ENCODE measurements around the gene NSDHL.

The NSDHL gene

GRCh38 chrX:152893980-152894610 lies 63.2 kb downstream of the NSDHL start:
- no peaks in the 10 kb centered on the region for H3K36me3 ChIP-seq (ENCODE audit: control insufficient read depth, insufficient read depth, low read length)
- H3K4me1 ChIP-seq (ENCODE audit: control insufficient read depth, insufficient read depth, low read length, poor library complexity, severe bottlenecking): peaks cover 11% of the 10 kb centered on the region
- WGBS, 2 experiments (ENCODE audit: insufficient coverage in 2 of 2): 87% methylated on average over 3 of the region's 9 CpGs; no CpG with 5 or more reads in 1 of the 2 experiments
- H3K27ac ChIP-seq (ENCODE audit: low read depth, low read length, severe bottlenecking): no peak overlapping the region
- no peak overlapping the region for H3K4me3 ChIP-seq (ENCODE audit: extremely low read depth, insufficient read depth, low read length, poor library complexity, severe bottlenecking)
- H3K9me3 ChIP-seq (ENCODE audit: control insufficient read depth, low read length): no peaks in the 10 kb centered on the region

- 100% methylated on average over 1 of the region's 3 CpGs; no CpG with 5 or more reads in 1 of the 2 experiments for WGBS, 2 experiments (ENCODE audit: insufficient coverage in 2 of 2)
- Histone ChIP-seq H3K4me3 (ENCODE audit: extremely low read depth, insufficient read depth, low read length, poor library complexity, severe bottlenecking) (no peak overlapping the region), H3K4me1 (ENCODE audit: control insufficient read depth, insufficient read depth, low read length, poor library complexity, severe bottlenecking) (peaks cover 11% of the 10 kb centered on the region), H3K27ac (ENCODE audit: low read depth, low read length, severe bottlenecking) (no peak overlapping the region), H3K9me3 (ENCODE audit: control insufficient read depth, low read length) (no peaks in the 10 kb centered on the region), H3K36me3 (ENCODE audit: control insufficient read depth, insufficient read depth, low read length) (no peaks in the 10 kb centered on the region)
Observed at GRCh38 chrX:152895121-152895520, 64.3 kb downstream of the NSDHL start.

GRCh38 chrX:152895724-152896420 lies 65.0 kb downstream of the NSDHL start:
- Histone ChIP-seq H3K27ac (ENCODE audit: low read depth, low read length, severe bottlenecking) (no peak overlapping the region), H3K4me1 (ENCODE audit: control insufficient read depth, insufficient read depth, low read length, poor library complexity, severe bottlenecking) (peaks cover 11% of the 10 kb centered on the region), H3K9me3 (ENCODE audit: control insufficient read depth, low read length) (no peaks in the 10 kb centered on the region), H3K4me3 (ENCODE audit: extremely low read depth, insufficient read depth, low read length, poor library complexity, severe bottlenecking) (no peak overlapping the region), H3K36me3 (ENCODE audit: control insufficient read depth, insufficient read depth, low read length) (no peaks in the 10 kb centered on the region)
- 91% methylated on average over 5 of the region's 8 CpGs; no CpG with 5 or more reads in 1 of the 2 experiments for WGBS, 2 experiments (ENCODE audit: insufficient coverage in 2 of 2)

GRCh38 chrX:152896450-152896849 lies 65.6 kb downstream of the NSDHL start:
- Histone ChIP-seq H3K4me3 (ENCODE audit: extremely low read depth, insufficient read depth, low read length, poor library complexity, severe bottlenecking) (no peak overlapping the region), H3K4me1 (ENCODE audit: control insufficient read depth, insufficient read depth, low read length, poor library complexity, severe bottlenecking) (peaks cover 11% of the 10 kb centered on the region), H3K36me3 (ENCODE audit: control insufficient read depth, insufficient read depth, low read length) (no peaks in the 10 kb centered on the region), H3K9me3 (ENCODE audit: control insufficient read depth, low read length) (no peaks in the 10 kb centered on the region), H3K27ac (ENCODE audit: low read depth, low read length, severe bottlenecking) (no peak overlapping the region)
- WGBS, 2 experiments (ENCODE audit: insufficient coverage in 2 of 2): 90 to 91% methylated on average over 5 to 6 of the region's 8 CpGs

- H3K4me1 ChIP-seq (ENCODE audit: control insufficient read depth, insufficient read depth, low read length, poor library complexity, severe bottlenecking): peaks cover 18% of the 10 kb centered on the region
- H3K4me3 ChIP-seq (ENCODE audit: extremely low read depth, insufficient read depth, low read length, poor library complexity, severe bottlenecking): peak within 1 kb of the TSS; percentile 26
- H3K9me3 ChIP-seq (ENCODE audit: control insufficient read depth, low read length): no peaks in the 10 kb centered on the region
- H3K36me3 ChIP-seq (ENCODE audit: control insufficient read depth, insufficient read depth, low read length): no peaks in the 10 kb centered on the region
- H3K27ac ChIP-seq (ENCODE audit: low read depth, low read length, severe bottlenecking): peak within 1 kb of the TSS; percentile 73
- 0 to 18% methylated on average over 18 to 26 of the region's 64 CpGs for WGBS, 2 experiments (ENCODE audit: insufficient coverage in 2 of 2)
Observed at GRCh38 chrX:152897222-152898131, 66.6 kb downstream of the NSDHL start, which contains the start of gene ZNF185. ZNF185 (plus strand) TSS chrX:152898067; CDS start chrX:152914490, 16,423 bp downstream.

- H3K27ac ChIP-seq (ENCODE audit: low read depth, low read length, severe bottlenecking): no peak overlapping the region
- peaks cover 24% of the 10 kb centered on the region for H3K4me1 ChIP-seq (ENCODE audit: control insufficient read depth, insufficient read depth, low read length, poor library complexity, severe bottlenecking)
- H3K4me3 ChIP-seq (ENCODE audit: extremely low read depth, insufficient read depth, low read length, poor library complexity, severe bottlenecking): peak overlapping the region; percentile 26
- H3K36me3 ChIP-seq (ENCODE audit: control insufficient read depth, insufficient read depth, low read length): no peaks in the 10 kb centered on the region
- H3K9me3 ChIP-seq (ENCODE audit: control insufficient read depth, low read length): no peaks in the 10 kb centered on the region
- 77 to 100% methylated on average over 3 to 6 of the region's 10 CpGs for WGBS, 2 experiments (ENCODE audit: insufficient coverage in 2 of 2)
Observed at GRCh38 chrX:152898442-152898841, 67.6 kb downstream of the NSDHL start.

DNA sequence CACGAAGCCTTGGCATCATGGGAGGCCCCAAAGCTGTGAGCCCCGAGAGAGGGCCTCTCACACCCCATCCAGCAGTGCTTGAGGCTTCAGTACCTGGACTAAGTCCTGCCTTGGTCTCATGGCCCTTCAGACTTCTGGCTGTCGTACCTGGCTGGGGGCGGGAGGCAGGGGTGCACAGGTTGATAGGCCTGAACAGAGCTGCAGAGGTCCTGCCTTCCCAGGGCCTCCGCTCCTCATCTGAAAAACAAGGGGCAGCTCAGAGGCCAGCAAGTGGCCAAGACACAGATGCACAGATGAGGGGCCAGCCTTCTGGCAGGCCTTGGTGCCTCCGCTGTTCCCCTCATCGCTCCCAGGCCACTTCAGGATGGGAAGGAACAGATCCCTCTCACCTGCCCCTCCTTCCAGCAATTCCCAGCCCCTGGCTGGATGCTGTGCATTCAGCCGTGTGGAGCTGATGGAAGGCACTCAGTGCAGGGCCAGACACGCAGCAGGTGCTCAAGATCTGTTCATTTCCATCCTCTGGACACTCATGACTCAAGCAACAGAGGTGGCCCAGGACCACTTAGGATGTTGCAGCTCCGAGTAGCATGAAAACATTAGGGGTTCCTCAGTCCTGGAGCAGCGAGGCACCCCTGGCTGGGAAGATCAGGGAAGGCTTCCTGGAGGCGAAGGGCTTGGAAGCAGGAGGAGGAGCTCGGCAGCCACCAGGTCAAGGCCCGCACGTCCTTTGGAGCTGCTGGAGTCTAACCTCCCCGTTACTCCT lies 68.4 kb downstream of the NSDHL start:
- WGBS, 2 experiments (ENCODE audit: insufficient coverage in 2 of 2): 90 to 93% methylated on average over 2 to 12 of the region's 16 CpGs
- H3K36me3 ChIP-seq (ENCODE audit: control insufficient read depth, insufficient read depth, low read length): no peaks in the 10 kb centered on the region
- H3K27ac ChIP-seq (ENCODE audit: low read depth, low read length, severe bottlenecking): no peak overlapping the region
- H3K4me1 ChIP-seq (ENCODE audit: control insufficient read depth, insufficient read depth, low read length, poor library complexity, severe bottlenecking): peaks cover 30% of the 10 kb centered on the region
- H3K4me3 ChIP-seq (ENCODE audit: extremely low read depth, insufficient read depth, low read length, poor library complexity, severe bottlenecking): no peak overlapping the region
- H3K9me3 ChIP-seq (ENCODE audit: control insufficient read depth, low read length): no peaks in the 10 kb centered on the region

- no peaks in the 10 kb centered on the region for H3K9me3 ChIP-seq (ENCODE audit: control insufficient read depth, low read length)
- H3K4me3 ChIP-seq (ENCODE audit: extremely low read depth, insufficient read depth, low read length, poor library complexity, severe bottlenecking): no peak overlapping the region
- no peaks in the 10 kb centered on the region for H3K36me3 ChIP-seq (ENCODE audit: control insufficient read depth, insufficient read depth, low read length)
- H3K27ac ChIP-seq (ENCODE audit: low read depth, low read length, severe bottlenecking): no peak overlapping the region
- peaks cover 30% of the 10 kb centered on the region for H3K4me1 ChIP-seq (ENCODE audit: control insufficient read depth, insufficient read depth, low read length, poor library complexity, severe bottlenecking)
- 89 to 100% methylated on average over 5 to 8 of the region's 12 CpGs for WGBS, 2 experiments (ENCODE audit: insufficient coverage in 2 of 2)
Observed at GRCh38 chrX:152899874-152900719, 69.2 kb downstream of the NSDHL start.

- H3K4me3 ChIP-seq (ENCODE audit: extremely low read depth, insufficient read depth, low read length, poor library complexity, severe bottlenecking): no peak overlapping the region
Observed at GRCh38 chrX:152900937-152901445, 70.1 kb downstream of the NSDHL start.

More at GRCh38 chrX:152900937-152901445, 70.1 kb downstream of the NSDHL start:
- Histone ChIP-seq H3K36me3 (ENCODE audit: control insufficient read depth, insufficient read depth, low read length) (no peaks in the 10 kb centered on the region), H3K9me3 (ENCODE audit: control insufficient read depth, low read length) (no peaks in the 10 kb centered on the region), H3K27ac (ENCODE audit: low read depth, low read length, severe bottlenecking) (no peak overlapping the region), H3K4me1 (ENCODE audit: control insufficient read depth, insufficient read depth, low read length, poor library complexity, severe bottlenecking) (peaks cover 30% of the 10 kb centered on the region)
- WGBS, 2 experiments (ENCODE audit: insufficient coverage in 2 of 2): 80% methylated on average over 1 of the region's 8 CpGs; no CpG with 5 or more reads in 1 of the 2 experiments

Data from mesodermal cell (in vitro differentiated cells).